B cell (primary cell): ENCODE measurements around the gene MAP4K4. TPM values are rescaled to one million over a fixed set of nuclear protein-coding genes. Genes with fewer than 3 reads are reported as not detected.
A peak's percentile ranks its signal among the peaks of the same experiment; 100 is the strongest.

Source experiments
- ATAC-seq: fragments of 200-7000 bp; cut with Tn5 transposase; one replicate; pipeline ENCODE4 v1.10.0; 2021; ENCODE audit warnings: low read depth, mild to moderate bottlenecking, moderate number of reproducible peaks, moderate library complexity
- CTCF ChIA-PET: fragments of 350-600 bp; sonication (Branson Sonifier 250); formaldehyde crosslinking; loops from one replicate; lab custom pipeline; 2021; ENCODE audit warnings: antibody characterized with exemption, inconsistent platforms; lab: Charles Lee
- POLR2A ChIA-PET: fragments of 350-600 bp; sonication (Branson Sonifier 250); formaldehyde crosslinking; loops from one replicate; lab custom pipeline; 2021; ENCODE audit warnings: antibody characterized with exemption; lab: Charles Lee
- DNase-seq: peaks from one replicate; pipeline ENCODE4 v3.0.0; 2013
- H2AFZ ChIP-seq: 2 replicates; pipeline ENCODE4 v1.6.1; 2012; ENCODE audit warnings: mild to moderate bottlenecking, low read depth, low read length; ENCODE audit not compliant: insufficient read depth, poor library complexity, severe bottlenecking
- H3K27ac ChIP-seq, 2 donors: 1 replicate in 1 of 2; 2 replicates in 1 of 2; pipeline ENCODE4 v1.5.1; 2012 to 2013; ENCODE audit warnings: low read length in 2 of 2, mild to moderate bottlenecking in 2 of 2, moderate library complexity in 1 of 2
- H3K27me3 ChIP-seq, 4 experiments: fragments of 200-600 bp in 1 of 4; sonication (generic) in 1 of 4; replicated peaks in 1 of 4; 1 replicate in 2 of 4; 2 replicates in 2 of 4; pipeline versions ENCODE4 v1.6.1 to v1.7.0; 2013 to 2016; ENCODE audit warnings: low read length in 3 of 4, mild to moderate bottlenecking in 2 of 4, mixed read lengths in 1 of 4, moderate library complexity in 1 of 4; ENCODE audit not compliant: insufficient read depth in 4 of 4, control insufficient read depth in 3 of 4; ENCODE audit errors: control extremely low read depth in 1 of 4
- H3K36me3 ChIP-seq, 2 experiments: replicated peaks in 1 of 2; 1 replicate in 1 of 2; 2 replicates in 1 of 2; pipeline versions ENCODE4 v1.6.1 to v1.7.1; 2013; ENCODE audit warnings: low read length in 1 of 2; ENCODE audit not compliant: insufficient read depth in 2 of 2, control insufficient read depth in 1 of 2; ENCODE audit errors: control extremely low read depth in 1 of 2, extremely low read depth in 1 of 2
- H3K4me1 ChIP-seq, 2 donors: fragments of 200-600 bp in 1 of 2; sonication (generic) in 1 of 2; 1 replicate in 1 of 2; 2 replicates in 1 of 2; pipeline versions ENCODE4 v1.5.1 to v1.6.1; 2013 to 2017; ENCODE audit warnings: low read length in 2 of 2; ENCODE audit not compliant: control insufficient read depth in 2 of 2, insufficient read depth in 2 of 2
- H3K4me2 ChIP-seq: replicated peaks from 2 replicates; pipeline ENCODE3; 2012; ENCODE audit warnings: mild to moderate bottlenecking, low read depth, low read length; ENCODE audit not compliant: poor library complexity, severe bottlenecking
- H3K4me3 ChIP-seq, 5 experiments: fragments of 200-600 bp in 1 of 5; sonication (generic) in 1 of 5; 1 replicate in 3 of 5; 2 replicates in 2 of 5; pipeline versions ENCODE4 v1.5.1 to v1.7.0; 2011 to 2016; ENCODE audit warnings: low read length in 4 of 5, mild to moderate bottlenecking in 4 of 5, low read depth in 2 of 5, control low read depth in 1 of 5, moderate library complexity in 1 of 5; ENCODE audit not compliant: insufficient read depth in 1 of 5; ENCODE audit errors: control extremely low read depth in 1 of 5, extremely low read depth in 1 of 5
- H3K79me2 ChIP-seq: fragments of 200-600 bp; sonication (generic); one replicate; pipeline ENCODE4 v1.6.0; 2016; ENCODE audit warnings: low read length; ENCODE audit not compliant: control insufficient read depth, insufficient read depth
- H3K9ac ChIP-seq: fragments of 200-600 bp; sonication (generic); 2 replicates; pipeline ENCODE4 v1.6.1; 2017; ENCODE audit warnings: mild to moderate bottlenecking, low read length, moderate library complexity
- H3K9me3 ChIP-seq, 3 donors: one replicate each; pipeline versions ENCODE4 v1.6.1 to v1.7.1; 2013; ENCODE audit warnings: low read length in 2 of 3; ENCODE audit not compliant: control insufficient read depth in 2 of 3, insufficient read depth in 1 of 3; ENCODE audit errors: control extremely low read depth in 1 of 3
- H4K20me1 ChIP-seq: 2 replicates; pipeline ENCODE4 v1.6.0; 2012; ENCODE audit warnings: mild to moderate bottlenecking, low read length; ENCODE audit not compliant: insufficient read depth, control insufficient read depth, poor library complexity, severe bottlenecking
- H3K27ac Mint-ChIP-seq: one replicate; pipeline ENCODE4 v1.8.0; 2021; ENCODE audit warnings: mixed read lengths
- H3K27me3 Mint-ChIP-seq: one replicate; pipeline ENCODE4 v1.8.0; 2021; ENCODE audit warnings: mixed read lengths
- H3K4me1 Mint-ChIP-seq: one replicate; pipeline ENCODE4 v1.8.0; 2021; ENCODE audit warnings: mixed read lengths
- H3K4me3 Mint-ChIP-seq: one replicate; pipeline ENCODE4 v1.8.0; 2021; ENCODE audit warnings: mixed read lengths
- H3K9me3 Mint-ChIP-seq: one replicate; pipeline ENCODE4 v1.8.0; 2022; ENCODE audit warnings: mixed read lengths; ENCODE audit not compliant: insufficient read depth
- CTCF ChIP-seq: fragments of 200-600 bp; IDR thresholded peaks from one replicate; pipeline ENCODE4 v1.8.0; 2022; ENCODE audit warnings: antibody characterized with exemption, mild to moderate bottlenecking
- EZH2 ChIP-seq: IDR thresholded peaks from 2 replicates; pipeline ENCODE4 v1.6.1; 2012; ENCODE audit warnings: borderline replicate concordance, low read depth, mild to moderate bottlenecking, moderate library complexity, low read length; ENCODE audit not compliant: insufficient read depth, poor library complexity, severe bottlenecking
- WGBS: methylation state at CpG from one replicate; pipeline ENCODE4 v1.1.5; 2013; ENCODE audit warnings: missing lambda C conversion rate; ENCODE audit not compliant: insufficient coverage; 5-methylcytosine and 5-hydroxymethylcytosine counted together
- intact Hi-C: fragments of 100-400 bp; cut with micrococcal nuclease; formaldehyde crosslinking; loops from one replicate; pipeline ENCODE4 v1.10.0; 2022
- polyA plus RNA-seq: library from polyadenylated mRNA; depleted of rRNA; stranded (reverse); fragments of >200 nt; gene quantifications from 2 replicates; pipeline ENCODE4 v1.2.3, GENCODE V29; 2012
- total RNA-seq, 2 donors: library from RNA; stranded (reverse); fragments of 120-200 nt in 1 of 2; gene quantifications; 1 replicate in 1 of 2; 2 replicates in 1 of 2; pipeline versions ENCODE4 v1.2.3 to v1.2.4, GENCODE V29; 2013 to 2022

MAP4K4 gene
- total and polyA plus RNA-seq, 2 donors (not counting 1 experiment from before 2014, with no cell fraction given), result 54.8 to 280 TPM

GRCh38 chr2:101775092-101775491 is 77.6 kb downstream of the MAP4K4 start:
- no peak overlapping the region for H3K4me3 Mint-ChIP-seq
- H3K4me1 Mint-ChIP-seq, result peaks cover 89% of the 10 kb centered on the region
- H3K4me2 ChIP-seq, result peak overlapping the region; percentile 3
- POLR2A ChIA-PET, result no interaction called here
- H3K27me3 Mint-ChIP-seq, result no peaks in the 10 kb centered on the region
- H3K79me2 ChIP-seq, result peaks cover 99% of the 10 kb centered on the region
- H3K9me3 Mint-ChIP-seq, result no peaks in the 10 kb centered on the region
- H3K27me3 ChIP-seq, result no peaks in the 10 kb centered on the region
- peak overlapping the region in 1 of 2 donors; percentile 8 for H3K27ac ChIP-seq
- intact Hi-C loops, result no loop called here
- H3K36me3 ChIP-seq, result no peaks in the 10 kb centered on the region
- H3K4me1 ChIP-seq, result peaks cover 77 to 82% of the 10 kb centered on the region in 2 donors
- H3K27ac Mint-ChIP-seq, result no peak overlapping the region
- ATAC-seq (no peak), DNase-seq (no peak)
- H4K20me1 ChIP-seq, result peaks cover 96% of the 10 kb centered on the region
- H3K9ac ChIP-seq, result no peak overlapping the region
- TF ChIP-seq CTCF, result no peak
- TF ChIP-seq EZH2, result no peak
- CTCF ChIA-PET, result interaction anchor here (1.3 kb wide), 1 partner anchor 17 kb away, joined by 3 read pairs; no protein-coding TSS in a partner anchor
- H2AFZ ChIP-seq, result no peak overlapping the region
- no CpG with 5 or more reads among the region's 2 CpGs for WGBS
- no peaks in the 10 kb centered on the region for H3K9me3 ChIP-seq
- H3K4me3 ChIP-seq, result no peak overlapping the region

- peak overlapping the region; percentile 5 for H3K4me3 Mint-ChIP-seq
These were observed 78.1 kb downstream of the MAP4K4 start for GRCh38 chr2:101775636-101776035.

More at GRCh38 chr2:101775636-101776035, 78.1 kb downstream of the MAP4K4 start:
- Histone ChIP-seq H3K27me3 (no peaks in the 10 kb centered on the region), H3K36me3 (no peaks in the 10 kb centered on the region), H3K9me3 (no peaks in the 10 kb centered on the region), H3K27ac (peak overlapping the region in 1 of 2 donors; percentile 37), H3K79me2 (peaks cover 99% of the 10 kb centered on the region), H3K4me1 (peaks cover 79 to 87% of the 10 kb centered on the region in 2 donors), H3K4me3 (no peak overlapping the region), H3K9ac (no peak overlapping the region), H4K20me1 (peaks cover 96% of the 10 kb centered on the region), H2AFZ (no peak overlapping the region), H3K4me2 (peak overlapping the region; percentile 7)
- Mint-ChIP-seq H3K9me3 (no peaks in the 10 kb centered on the region), H3K27ac (peak overlapping the region; percentile 46), H3K27me3 (no peaks in the 10 kb centered on the region), H3K4me1 (peaks cover 93% of the 10 kb centered on the region)
- DNase-seq, result no peak
- ChIA-PET CTCF (interaction anchor here (0.7 to 1.3 kb wide), 2 partner anchors 17 to 23 kb away, joined by 3 read pairs; no protein-coding TSS in a partner anchor), POLR2A (interaction anchor here (0.7 kb wide), 1 partner anchor 14 kb away, joined by 12 read pairs; no protein-coding TSS in a partner anchor)
- no peak for ATAC-seq
- WGBS, result 95% methylated on average over 6 of the region's 8 CpGs
- TF ChIP-seq EZH2 (no peak), CTCF (no peak)
- intact Hi-C loops, result no loop called here
